Nucleus accumbens (tissue), 56 donors: ENCODE data around the gene ZKSCAN5.
"Not testable (repeated sequence)": the region's sequence is repeated elsewhere in the genome, so short reads cannot be mapped to it uniquely, and the experiment has no call there.

Source experiments
- DNase-seq, 56 donors: peaks; one replicate each; lab custom pipeline; 2025; lab: John Stamatoyannopoulos, UW

The ZKSCAN5 gene

GRCh38 chr7:99497766-99498545 lies 6.5 kb upstream of the ZKSCAN5 start:
- no peak for DNase-seq

- no peak for DNase-seq
Measured at GRCh38 chr7:99498546-99498944, 5.9 kb upstream of the ZKSCAN5 start.

- DNase-seq, result no peak
Measured at GRCh38 chr7:99499371-99499720, 5.1 kb upstream of the ZKSCAN5 start.

DNA sequence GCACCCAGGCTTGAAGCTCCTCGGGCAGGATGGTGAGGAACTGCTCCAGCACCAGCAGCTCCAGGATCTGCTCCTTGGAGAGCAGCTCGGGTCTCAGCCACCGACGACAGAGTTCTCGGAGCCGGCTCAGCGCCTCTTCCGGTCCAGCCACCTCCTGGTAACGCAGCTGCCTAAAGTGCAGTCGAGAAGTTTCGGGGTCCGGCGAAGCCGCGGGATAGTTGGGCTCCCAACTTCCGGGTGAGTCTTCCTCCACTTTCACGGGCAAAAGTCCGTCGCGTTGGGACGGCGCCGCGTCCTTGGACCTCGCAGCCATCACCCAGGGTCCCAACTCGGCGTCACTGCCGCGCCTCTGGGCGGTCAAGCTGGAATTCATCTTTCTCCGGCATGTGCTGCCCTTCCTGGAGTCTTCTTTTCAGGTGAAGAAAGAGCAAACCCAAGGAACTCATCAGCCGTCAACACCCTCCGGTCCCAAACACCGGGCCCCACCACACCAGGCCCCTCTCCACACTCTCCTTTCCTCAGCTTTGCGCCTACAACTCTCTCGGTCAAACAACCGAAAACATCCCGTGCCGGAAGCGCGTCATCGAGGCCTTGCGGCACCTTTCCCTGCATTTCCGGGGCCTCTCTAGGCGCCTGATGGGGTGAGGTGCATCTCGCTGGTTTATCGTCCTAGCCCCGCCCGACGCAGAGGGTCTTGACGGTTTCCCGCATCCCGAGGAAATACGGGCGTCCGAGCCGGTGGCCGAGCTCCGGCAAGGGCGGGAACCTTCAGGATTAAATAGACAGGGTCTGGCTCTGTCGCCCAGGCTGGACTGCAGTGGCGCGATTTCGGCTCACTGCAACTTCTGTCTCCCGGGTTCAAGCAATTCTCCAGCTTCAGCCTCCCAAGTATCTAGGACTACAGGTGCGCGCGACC lies 4.5 kb upstream of the ZKSCAN5 start, which contains the start of gene ZNF394:
TSS of gene ZNF394 (minus strand) at position 561 of the 916 bp plus-strand sequence. CDS start at position 373, 188 bp downstream.
- DNase-seq, result peak; percentile 27 to 95 (median 87)

DNA sequence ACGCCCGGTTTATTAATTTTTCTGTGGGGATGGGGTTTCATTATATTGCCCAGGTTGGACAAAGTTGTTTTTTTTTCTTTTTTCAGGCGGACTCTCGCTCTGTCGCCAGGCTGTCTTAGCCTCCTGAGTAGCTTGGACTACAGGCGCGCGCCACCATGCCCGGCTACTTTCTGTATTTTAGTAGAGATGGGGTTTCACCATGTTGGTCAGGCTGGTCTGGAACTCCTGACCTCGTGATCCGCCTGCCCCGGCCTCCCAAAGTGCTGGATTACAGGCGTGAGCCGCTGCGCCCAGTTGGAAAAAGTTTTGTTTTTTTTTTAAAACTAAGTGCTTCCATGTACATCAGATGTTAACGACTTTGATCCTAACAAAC lies 3.8 kb upstream of the ZKSCAN5 start:
- DNase-seq, result no peak

- peak in 1 of 56 donors; percentile 0 for DNase-seq
Measured at GRCh38 chr7:99501236-99501635, 3.2 kb upstream of the ZKSCAN5 start.

GRCh38 chr7:99504281-99504602 lies 220 bp upstream of the ZKSCAN5 start:
- peak in 14 of 56 donors; percentile 90 to 99 (median 98) for DNase-seq

- DNase-seq, result no peak
Measured at GRCh38 chr7:99505324-99505662, 831 bp downstream of the ZKSCAN5 start.

DNA sequence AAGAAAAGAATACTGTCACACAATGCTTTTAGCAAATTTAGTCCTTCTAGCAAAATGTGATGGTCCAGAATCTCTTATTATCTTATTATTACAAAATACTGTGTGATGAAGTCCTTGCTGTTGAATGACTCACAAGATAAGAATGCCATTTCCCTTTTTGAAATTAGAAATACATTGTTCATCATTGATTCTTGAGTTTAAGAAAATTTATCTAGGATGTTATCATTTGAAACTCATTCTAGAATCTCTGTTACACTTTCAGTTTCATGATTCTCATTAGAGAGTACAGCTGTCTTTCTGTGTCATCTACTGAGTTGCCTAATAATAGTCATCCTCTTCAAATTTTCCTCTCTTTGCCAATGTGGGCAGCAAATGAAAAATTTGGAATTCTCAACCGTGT lies 9.6 kb downstream of the ZKSCAN5 start:
- no peak for DNase-seq

DNA sequence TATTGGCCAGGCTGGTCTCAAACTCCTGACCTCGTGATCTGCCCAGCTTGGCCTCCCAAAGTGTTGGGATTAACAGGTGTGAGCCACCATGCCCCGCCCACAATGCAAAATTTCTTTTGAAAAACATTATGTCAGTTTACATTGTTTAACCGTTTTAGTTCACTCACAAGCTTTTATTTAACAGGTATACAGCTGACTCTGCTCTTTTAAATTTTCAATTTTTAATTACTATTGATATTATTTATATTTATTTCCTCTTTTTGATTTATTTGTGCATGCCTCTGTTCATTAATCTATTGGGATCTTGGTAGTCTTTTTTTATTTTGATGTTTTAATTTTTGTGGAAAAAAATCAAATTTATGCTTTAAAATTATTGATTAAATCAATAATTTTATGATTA lies 16.9 kb downstream of the ZKSCAN5 start:
- no peak for DNase-seq

GRCh38 chr7:99525713-99526440 lies 21.4 kb downstream of the ZKSCAN5 start:
- DNase-seq, result no peak

DNA sequence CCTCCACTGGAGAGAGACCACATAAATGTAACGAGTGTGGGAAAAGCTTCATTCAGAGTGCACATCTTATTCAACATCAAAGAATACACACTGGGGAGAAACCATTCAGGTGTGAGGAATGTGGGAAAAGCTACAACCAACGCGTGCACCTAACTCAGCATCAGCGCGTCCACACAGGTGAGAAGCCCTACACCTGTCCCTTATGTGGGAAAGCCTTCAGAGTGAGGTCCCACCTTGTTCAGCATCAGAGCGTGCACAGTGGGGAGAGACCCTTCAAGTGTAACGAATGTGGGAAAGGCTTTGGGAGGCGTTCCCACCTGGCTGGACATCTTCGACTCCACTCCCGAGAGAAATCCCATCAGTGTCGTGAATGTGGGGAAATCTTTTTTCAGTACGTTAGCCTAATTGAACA lies 26.9 kb downstream of the ZKSCAN5 start:
- DNase-seq, result no peak

DNA sequence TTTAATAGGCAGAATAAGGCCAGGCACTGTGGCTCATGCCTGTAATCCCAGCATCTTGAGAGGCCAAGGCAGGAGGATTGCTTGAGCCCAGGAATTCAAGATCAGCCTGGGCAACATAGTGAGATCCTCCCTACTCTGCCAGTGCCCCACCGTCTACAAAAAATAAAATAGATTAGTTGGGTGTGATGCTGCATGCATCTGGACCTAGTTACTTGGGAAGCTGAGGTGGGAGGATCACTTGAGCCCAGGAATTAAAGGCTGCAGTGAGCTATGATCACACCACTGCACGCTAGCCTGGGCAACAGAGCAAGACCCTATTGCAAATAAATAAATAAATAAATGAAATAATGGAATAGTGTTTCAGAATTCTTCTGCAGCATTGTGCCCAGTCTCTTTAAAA lies 31.2 kb downstream of the ZKSCAN5 start:
- DNase-seq, result no peak

DNA sequence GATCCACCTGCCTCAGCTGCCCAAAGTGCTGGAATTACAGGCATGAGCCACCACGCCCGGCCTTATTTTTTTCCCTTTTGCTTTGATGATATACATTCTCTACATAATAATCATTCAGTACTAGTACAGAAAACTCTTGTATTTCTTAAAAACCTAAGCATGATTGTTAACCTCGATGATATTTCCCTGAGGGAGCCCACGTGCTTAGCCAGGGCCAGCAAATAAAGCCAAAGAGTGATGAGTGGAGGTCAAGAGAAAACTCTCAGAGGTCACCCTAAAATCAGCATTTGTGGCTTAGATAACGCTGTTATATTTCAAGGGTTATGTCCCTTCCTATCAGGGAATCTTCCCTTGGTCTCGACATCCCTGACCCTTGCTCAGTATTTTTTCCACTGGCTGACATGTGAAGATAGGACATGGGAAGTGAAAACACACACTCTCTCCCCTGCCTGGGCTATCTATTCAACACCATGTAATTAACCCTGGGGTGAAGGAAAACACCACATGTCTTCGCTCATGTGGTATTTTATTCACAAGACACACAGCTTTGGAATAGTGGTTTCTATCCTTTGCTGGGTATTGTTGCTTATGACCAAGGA lies 34.9 kb downstream of the ZKSCAN5 start:
- DNase-seq, result no peak

DNA sequence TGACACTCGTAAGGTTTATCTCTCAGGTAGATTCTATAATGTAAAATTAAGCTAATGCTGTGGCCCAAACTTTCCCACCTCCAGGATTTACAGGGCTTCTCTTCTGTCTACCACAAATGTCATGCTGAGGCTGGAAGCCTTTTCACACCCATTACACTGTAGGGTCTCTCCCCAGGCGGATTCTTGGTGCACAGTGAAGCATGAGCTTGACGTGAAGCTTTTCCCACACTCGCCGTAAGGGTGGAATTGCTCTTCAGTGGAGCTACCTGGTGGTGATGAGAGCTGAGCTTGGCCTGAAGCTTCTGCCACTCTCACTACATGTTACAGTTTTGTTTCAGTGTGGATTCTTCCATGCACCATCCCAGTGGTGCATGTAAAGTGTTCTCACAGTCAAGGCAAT lies 36.1 kb downstream of the ZKSCAN5 start:
- no peak for DNase-seq

DNA sequence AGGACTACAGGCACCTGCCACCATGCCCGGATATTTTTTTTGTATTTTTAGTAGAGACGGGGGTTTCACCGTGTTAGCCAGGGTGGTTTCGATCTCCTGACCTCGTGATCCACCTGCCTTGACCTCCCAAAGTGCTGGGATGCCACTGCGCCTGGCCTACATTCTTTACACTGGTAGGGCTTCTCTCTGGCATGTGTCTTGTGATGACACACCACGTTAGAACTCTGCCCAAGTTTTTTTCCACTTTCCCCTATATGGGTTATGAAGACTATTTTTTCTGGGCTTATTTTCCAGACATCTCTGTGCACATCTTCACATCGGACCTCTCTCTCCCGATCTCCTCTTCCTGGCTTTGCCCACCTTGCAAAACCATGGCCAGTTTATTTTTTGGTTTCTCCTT lies 36.8 kb downstream of the ZKSCAN5 start:
- DNase-seq, result no peak

- no peak for DNase-seq
Measured at GRCh38 chr7:99543081-99543671, 38.7 kb downstream of the ZKSCAN5 start.

GRCh38 chr7:99543916-99544315 lies 39.5 kb downstream of the ZKSCAN5 start:
- DNase-seq, result no peak

GRCh38 chr7:99545308-99545707 lies 40.8 kb downstream of the ZKSCAN5 start:
- DNase-seq, result not testable (repeated sequence)

- DNase-seq, result not testable (repeated sequence)
Measured at GRCh38 chr7:99549545-99549944, 45.1 kb downstream of the ZKSCAN5 start.
